HS-27A (cell line): ENCODE measurements around the gene CEP41.

Source experiments
- DNase-seq: peaks from one replicate; pipeline ENCODE4 v3.0.0-alpha.2; 2012; ENCODE audit warnings: low read depth, missing footprints

Gene CEP41

DNA sequence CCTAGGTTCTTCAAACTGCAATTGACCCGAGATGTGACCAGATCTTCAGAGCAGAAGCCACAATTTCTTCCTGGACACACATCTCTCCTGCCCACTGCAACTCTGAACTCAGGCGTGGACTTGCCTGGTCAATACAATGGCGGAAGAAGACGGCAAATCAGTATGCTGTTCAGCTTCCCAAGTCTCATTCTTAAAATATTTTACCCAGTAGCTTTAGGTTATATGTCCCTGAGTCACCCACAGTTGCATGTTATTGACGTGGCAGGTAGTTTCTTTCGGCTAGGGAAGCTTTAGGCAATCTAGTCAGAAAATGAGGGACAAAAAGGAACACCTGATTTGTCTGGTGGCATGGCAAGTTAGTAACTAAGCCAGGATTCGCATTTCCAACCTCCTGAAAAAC is 22.5 kb downstream of the CEP41 start:
- DNase-seq = no peak

DNA sequence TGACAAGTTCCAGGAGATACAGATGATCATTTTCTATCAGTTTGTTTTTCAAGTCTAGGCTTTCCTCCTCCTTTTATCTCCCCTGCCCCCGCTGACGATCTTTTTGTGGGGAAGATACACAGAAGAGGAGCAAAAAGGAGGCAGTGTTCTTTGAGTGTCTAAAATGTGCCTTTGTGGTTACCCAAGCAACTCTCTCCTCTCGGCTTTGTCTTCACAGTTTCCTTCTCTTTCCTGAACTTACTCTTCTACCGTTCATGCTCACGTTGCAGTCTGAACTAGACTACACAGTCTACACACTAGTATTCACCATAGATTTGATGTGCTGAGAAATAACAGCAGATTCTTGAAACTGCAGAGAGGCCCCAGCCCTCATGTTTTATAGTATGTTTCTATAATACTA is 23.6 kb downstream of the CEP41 start:
- DNase-seq = no peak

DNA sequence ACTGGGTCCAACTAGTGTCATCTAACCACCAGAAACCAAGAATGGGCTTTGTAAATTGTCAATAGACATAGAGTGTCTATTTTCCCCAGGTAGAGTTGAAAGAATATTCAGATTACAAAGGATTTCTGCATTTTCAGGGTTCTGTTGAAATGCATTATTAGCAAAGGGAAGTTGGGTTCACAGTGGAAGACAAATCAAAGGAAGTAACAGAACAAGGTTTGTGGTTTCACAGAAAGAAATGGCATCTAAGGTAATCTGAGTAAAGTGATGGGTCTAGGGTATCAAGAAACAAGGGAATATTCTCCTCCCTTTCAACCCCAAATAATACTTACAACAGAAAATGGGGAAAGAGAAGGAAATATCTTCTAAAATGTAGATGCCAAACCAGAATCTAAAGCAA is 25.8 kb downstream of the CEP41 start:
- DNase-seq = no peak

DNA sequence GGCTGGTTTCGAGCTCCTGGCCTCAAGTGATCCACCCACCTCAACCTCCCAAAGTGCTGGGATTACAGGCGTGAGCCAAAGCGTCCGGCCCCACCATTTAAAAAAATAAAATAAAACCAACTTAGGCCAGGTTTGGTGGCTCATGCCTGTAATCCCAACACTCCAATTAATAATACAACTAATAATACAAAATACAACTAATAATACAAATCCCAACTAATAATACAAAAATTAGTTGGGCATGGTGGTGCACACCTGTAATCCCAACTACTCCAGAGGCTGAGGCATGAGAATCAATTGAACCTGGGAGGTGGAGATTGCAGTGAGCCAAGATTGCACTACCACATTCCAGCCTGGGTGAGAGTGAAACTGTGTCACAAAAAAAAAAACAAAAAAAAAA is 27.6 kb downstream of the CEP41 start:
- no peak for DNase-seq

DNA sequence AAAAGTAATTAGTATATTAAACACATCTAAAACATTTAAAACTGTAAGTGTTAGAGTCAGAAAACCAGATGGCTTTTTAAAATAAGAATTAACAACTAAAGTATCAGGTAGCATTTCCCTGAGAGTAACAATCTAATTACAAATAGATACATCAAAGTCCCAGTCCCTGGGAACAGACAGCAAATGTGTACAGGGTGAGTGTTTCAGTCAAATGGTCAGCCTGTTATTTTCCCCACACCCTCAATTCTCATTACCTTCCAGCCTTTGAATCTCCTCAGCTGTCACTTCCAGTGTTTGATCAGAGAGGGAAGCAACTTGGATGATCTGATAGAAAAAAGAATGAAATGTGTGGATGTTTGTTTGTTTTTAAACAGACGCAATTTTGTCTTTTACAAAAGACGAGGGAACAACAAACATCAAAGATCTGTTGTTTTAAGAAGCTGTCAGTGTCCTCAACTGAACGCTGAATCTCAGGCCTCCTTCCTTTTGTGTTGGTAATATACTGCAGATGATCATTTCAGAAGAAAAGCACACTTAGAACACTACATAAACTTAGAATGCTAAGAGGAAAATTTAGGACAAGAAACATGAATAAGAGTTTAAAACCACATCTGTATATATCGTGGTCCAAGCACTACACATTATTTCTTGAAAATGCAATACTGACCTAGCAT is 29.8 kb downstream of the CEP41 start:
- DNase-seq = no peak

DNA sequence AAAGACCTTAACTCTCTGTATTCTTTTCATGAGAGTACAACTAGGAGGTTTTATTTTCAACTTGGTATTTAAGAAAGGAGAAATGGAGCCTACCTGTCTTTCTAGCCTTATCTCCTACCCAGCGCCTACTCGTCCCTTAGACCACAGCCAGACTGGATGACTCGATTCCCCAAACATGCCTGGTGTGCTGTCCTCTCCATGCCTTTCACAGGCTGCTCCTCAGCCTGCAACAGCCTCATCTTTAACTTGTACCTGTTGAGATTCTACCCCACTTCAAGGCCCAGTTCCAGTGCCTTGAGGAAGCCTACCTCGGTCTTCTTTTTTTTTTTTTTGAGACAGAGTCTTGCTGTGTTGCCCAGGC is 31.1 kb downstream of the CEP41 start:
- DNase-seq = no peak

DNA sequence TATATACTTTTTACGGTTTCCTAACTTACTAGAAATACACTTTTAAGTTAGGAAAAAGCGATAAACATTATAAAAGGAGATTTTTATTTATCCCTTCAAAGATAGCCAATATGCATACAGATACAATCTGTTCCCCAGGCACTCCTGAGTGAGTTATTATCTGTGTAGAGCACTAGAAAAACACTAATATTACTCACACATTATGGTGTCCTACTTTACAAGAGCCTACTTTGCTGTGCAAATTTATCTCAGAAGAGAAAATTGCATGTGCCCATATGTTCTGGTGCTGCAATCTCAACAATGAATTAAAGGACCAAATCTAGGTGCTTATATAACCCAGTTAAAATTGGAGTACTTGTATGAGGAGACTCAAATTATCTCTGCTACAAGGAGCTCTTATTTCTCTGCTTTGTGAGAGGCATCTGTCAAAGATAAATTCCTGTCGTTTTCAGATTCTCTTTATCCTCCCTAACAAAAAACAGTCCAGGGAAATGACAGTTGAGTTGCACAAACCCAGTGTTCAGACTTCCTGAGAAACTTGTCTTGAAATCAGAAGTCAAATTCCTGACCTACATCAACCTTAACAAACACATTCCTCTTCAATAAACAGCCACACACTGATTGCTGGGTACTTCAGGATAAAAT is 31.6 kb downstream of the CEP41 start:
- DNase-seq = no peak

DNA sequence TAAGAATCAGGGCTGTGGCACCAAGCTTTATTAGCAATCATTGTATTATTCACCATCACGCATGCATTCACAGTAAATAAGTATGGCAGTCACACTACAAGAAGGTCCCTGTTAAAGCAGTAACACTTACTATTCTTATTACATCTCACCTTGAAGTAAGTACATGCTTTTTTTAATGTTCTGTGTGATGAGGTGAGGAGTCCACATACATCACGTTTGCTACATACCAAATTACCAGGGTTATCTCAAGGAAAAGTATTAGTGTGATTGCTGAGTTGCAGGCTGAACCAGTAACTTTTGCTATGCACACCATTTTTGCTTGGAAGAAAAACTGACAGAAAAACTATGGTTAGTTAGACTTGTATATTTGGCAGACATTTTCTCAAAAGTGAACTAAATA is 35.8 kb downstream of the CEP41 start:
- no peak for DNase-seq

DNA sequence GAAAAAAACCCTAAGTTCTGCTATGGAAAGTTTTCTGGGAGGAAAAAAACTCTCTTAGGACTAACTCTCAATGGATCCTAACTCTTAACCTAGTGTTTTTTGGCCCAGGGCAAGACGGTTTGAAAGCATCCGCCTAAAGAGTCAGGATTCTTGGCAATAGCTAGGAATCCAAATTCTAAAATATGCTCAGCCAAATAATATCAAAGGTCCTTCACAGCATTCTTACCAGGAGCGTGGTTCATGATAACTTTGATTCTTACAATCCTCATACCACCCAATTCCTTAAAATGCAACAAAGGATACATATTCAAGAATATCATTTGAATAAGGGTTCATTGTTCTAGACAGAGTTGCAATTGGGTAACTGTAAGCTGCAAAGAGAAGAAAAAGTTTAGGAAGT is 39.2 kb downstream of the CEP41 start:
- DNase-seq = no peak

DNA sequence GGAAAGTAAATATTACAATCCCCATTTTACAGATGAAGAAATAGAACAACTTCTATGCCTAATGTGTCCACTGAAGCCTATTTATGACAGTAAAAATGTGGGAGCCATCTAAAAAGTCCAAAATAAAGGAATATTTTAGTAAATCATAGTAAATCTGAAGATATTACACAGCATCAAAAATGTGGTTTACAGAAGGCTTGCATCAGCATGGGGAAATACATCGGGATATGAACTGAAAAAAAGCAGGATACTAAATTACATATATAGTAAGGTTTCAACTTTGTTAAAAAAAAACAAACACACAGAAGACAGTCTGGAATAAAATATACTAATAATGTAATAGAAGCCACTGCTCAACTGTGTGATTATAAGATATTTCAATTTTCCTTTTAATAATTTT is 39.7 kb downstream of the CEP41 start:
- no peak for DNase-seq

DNA sequence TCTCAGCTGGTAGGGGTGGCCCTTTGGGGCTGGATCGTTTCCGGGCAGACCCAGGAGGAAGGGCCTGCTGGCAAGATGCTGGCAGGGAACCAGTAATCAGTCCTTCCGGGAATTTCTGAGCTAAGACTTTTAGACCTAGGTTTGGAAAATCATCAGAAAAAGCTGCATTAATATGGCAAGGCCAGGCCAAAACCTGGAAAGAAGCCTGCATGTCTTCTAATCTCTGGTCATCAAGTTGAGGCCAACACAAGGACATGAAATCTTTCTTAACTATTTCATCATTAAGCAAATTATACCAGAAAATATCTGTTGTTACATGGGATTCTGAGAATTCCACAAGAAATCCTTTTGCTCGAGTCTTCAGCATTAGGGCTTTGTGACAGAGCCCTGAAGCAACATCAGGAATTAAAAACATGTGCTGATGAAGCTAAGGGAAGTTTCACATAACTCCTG is 40.7 kb downstream of the CEP41 start:
- no peak for DNase-seq

DNA sequence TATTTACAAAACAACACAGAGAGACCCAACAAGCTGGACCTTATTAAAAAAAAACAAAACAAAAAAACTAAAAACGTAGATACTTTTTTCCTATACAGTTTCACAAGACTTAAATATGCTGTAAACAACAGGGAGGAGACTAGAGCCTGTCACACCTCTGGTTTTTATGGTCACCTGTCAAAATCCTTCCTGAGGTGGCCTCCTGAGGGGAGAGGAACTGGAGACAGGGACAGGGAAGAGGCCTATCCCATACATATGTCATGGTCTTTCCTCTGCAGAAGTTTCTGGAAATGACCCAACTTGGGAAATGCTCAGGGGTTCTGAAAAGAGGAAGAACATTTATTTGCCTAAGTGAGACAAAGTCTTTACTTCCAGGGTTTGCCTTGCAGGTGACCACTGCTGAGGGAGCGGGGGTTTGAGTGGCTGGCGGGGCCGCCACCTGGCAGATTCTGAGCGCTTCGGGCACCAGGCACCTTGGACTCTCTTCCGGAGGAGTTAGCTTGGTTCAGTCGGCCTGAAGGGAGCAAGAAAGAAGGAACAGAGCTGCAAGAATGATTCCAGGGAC is 42.2 kb downstream of the CEP41 start:
- no peak for DNase-seq

DNA sequence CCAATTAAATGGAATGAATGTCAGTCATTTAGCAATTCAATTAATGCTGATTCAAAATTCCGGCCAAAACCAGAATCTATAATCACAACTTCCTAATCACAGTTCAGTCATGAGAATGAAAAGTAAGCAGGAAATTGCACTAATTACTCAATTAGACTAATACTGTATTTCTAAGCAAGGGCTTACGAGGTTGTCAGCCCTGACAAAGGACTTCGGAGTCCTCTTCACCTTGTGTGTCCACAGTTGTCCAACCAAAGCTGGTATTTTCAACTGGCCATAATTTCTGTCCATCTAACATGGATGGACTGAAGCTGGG is 43.1 kb downstream of the CEP41 start:
- DNase-seq = no peak

DNA sequence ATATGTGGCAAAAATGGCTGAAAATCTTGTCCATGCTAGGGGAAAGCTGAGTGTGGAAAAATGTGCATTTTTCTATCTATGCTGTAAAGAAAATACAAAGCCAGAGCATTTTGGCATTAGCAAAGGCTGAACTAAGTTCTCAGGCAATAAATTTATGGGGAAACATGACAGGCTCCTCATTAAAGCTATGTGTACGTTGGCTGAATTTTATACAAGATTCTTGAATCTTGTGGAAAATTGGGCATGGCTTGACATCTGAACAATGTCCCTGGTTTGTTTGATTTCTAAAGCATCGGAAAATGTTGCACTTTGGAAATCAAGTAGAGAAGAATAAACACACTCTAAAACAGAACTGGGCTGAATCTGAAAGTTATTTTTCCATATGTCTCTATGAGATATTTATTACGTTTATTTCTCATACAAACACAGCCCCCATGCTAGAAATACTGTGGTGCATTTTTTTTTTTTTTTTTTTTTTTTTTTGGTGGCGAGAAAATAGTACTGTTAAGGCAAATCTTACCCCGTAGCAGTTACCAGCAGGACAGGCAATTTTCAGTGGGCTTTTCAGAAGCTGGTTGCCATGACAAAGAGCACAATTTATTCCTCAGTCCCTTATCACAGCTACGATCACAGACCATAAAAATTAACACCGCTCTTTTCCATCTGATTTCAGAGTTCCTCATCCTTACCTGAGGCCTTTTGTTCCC is 43.6 kb downstream of the CEP41 start:
- DNase-seq = no peak

DNA sequence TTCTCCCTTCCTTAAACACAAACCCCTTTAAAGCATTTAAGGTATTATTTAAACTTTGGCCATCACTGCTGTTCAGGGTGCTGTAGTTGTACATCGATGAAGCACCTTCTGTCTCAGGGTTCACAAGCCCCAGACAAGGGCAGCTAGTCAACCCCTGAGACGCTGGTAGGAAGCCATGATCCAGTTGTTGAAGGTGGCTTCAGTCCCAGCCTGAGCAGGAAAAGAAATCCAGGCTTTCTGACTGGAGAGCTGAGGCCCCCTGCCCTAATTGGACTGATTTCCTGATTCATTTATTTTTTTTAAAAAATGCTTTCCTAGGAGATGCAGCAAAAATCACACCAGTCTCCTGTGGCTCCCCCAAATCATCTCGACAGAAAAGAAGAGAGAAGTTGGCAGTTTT is 44.7 kb downstream of the CEP41 start:
- DNase-seq = no peak

DNA sequence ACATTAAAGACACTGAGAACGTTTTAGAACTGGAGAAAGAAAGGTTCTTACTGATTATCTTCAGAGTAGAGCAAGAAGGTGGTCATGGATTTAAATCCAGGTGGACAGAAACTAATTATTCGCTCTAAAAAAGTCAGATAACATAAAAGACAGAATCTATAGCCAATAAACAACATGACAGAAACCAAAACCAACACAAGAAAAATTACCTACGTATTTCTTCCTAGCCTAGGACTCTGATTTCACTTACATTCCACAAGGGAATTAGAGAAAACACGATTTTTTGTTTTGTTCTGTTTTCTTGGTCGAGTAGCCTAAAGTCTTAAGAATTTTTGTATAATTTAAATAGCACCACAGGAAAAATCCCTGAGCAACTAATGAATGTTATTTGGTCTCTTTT is 45.4 kb downstream of the CEP41 start:
- no peak for DNase-seq

DNA sequence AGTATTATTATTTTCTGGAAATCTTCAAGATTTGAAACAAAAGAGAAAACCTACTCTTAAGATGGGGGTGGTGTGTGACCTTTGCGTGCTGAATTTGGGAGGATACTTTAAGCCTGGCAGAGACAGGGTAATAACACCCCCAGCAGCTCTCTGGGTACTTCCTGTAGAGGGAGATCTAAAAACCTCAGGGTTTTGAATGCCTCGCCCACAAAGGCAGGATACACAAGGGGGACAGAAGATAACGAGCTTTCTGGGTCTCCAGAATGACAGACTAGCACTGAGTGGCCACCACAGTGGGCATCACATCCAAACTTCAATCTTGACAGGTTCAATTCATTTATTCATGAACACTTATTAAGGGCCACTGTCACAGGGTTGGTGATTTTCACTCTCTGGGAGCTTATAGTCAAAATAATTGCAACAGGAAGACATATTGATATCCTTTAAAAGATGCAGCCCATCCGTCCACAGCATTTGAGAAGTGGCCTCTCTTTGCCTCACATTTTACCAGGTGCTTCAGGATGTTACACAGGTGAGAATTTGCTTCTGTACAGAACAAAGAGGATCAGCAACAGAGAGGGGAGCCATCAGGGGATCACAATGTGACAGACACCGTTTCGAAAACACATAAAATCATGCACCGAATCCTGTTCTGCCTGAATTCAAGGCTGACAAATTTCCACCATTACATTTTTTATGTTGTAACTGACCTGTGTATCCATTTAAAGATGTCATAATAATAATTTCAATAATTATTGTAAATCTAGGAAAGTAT is 46.2 kb downstream of the CEP41 start:
- DNase-seq = no peak

DNA sequence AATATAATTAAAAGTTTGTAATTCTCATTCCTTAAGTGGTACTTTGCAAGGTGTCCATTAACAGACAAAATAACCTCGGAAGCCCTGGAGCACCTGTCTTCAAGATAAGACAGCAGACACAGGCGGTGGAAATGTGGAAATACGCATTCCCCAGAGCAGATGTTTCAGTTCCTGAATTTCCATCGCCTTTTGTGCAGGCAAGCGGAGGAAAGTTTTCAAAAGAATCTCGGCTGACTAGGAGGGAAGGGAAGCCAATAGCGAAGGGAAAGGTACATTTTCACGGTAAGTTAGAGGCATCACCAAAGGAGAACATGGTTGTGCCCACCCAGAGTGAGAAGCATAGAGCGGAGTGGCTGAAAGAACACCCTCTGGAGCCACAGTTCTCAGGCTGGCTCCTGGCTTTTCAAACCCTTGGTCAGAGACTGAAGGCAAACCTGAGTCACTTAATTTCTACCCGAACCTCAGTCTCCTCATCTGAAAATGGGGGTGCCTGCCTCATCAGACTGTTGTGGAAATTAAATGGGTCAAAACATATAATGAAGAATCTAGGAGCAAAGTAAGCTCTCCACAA is 46.9 kb downstream of the CEP41 start:
- no peak for DNase-seq

DNA sequence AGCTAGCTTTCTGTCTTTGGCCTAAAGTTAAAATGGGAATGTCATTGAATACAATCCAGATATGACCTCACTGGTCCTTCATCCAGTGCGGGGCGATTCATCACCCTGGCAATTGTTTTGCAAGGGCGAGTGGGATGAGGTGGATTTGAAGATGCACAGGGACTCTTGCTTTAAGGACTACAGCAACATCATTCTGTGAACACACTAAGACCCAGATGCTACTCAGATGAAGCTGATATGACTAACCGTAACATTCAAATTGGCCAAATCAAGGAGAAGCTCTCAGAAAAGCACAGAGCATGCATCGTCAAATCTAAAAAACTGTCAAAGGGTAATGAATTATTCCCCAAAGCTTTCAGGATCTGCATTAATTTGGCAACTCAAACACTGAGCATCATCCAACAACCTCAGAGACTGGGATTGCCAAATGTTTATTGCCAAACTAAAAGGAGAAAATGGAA is 47.7 kb downstream of the CEP41 start:
- no peak for DNase-seq

DNA sequence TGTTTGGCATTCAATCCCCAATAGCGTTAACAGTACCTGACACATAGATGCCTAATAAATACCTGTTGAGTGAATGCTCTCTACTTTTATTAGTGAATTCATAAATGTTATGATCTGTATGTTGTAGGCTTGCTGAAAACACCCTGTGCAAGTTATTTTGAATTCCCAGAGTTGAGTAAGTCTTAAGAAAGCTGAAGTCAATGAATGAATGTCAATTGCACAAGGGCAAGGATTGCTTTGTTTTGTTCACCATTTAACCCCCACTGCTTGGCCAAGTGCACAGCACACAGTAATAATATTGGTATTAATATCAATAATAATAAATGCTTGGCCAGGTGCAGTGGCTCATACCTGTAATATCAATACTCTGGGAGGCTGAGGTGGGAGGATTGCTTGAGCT is 50.3 kb downstream of the CEP41 start:
- no peak for DNase-seq

DNA sequence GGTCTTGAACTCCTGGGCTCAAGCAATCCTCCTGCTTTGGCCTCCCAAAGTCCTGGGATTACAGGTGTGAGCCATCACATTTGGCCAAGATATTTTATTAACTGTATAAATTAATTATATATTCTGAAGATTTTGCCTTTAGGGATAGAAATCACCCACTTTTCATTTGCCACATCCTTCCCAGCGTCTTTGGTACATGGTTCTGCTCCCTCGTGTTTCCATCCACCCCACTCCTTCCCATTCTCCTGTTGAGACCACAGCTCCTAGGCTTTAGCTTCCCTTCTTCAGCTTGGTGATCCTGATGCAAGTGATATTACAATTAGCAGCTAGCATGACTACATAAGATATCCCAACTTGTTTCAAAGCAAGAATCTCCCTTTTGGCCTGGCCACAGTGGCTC is 52.1 kb downstream of the CEP41 start:
- no peak for DNase-seq
